Measurements from ENCODE around the gene MYBPC2.
"Not testable (repeated sequence)": the region's sequence is repeated elsewhere in the genome, so short reads cannot be mapped to it uniquely, and the experiment has no call there.

MYBPC2 gene

DNA sequence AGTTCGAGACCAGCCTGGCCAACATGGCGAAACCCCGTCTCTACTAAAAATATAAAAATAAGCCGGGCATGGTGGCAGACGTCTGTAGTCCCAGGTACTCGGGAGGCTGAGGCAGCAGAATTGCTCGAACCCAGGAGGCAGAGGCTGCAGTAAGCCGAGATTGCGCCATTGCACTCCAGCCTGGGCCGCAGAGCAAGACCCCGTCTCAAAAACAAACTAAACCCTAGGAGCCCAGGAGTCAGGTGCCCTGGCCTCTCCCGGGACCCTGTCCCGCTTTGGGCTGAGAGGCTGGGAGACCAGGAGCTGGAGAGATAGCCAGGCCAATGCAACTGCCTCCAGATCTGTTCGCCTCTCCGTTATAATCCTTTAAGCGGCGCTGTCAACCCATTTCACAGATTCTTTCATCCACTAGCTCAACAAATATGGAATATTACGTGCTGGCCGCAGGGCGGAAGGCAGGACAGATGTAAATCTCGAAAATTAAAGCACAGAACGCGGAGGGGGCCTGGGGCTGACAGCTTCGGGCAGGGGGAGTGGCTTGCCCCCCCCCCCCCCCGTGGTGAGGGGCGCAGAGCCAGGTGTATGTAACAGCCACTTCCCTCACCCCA, 5.3 kb upstream of the MYBPC2 start:
- in situ Hi-C loops (cut with MboI; ENCODE audit: low sequenced_read_pairs): no loop called here

GRCh38 chr19:50427997-50428425, 4.7 kb upstream of the MYBPC2 start:
- in situ Hi-C loops (cut with MboI; ENCODE audit: low sequenced_read_pairs): no loop called here

DNA sequence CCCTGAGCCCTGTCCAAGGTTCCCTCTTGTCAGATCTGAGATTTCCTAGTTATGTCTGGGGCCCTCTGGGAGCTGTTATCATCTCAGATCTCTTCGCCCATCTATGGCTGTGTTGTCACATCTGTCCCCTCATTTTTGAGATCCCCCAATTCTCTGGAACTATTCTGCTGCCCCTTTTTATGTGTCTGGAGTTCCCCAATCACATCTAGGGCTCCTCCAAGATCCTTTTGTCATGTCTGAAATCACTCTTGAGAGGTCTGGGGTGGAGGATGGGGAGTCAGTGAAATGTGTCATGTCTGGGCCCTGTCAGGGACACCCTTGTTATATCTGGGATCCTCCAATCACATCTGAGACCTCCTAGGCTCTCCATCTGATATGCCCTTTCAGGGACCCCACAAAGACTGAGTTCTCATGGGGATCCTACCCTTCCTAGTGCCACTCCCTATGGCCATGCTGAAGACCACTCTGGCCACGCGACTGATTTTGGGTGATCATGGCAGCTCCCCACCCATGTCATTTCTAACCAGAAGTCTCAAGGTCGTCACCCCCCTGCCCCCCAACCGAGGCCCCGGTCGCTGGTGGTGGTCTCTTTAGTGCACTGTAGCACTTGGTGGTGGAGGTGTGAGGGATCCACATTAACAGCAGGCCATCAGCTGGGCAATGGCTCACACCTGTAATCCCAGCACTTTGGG, 3.8 kb upstream of the MYBPC2 start:
- in situ Hi-C loops (cut with MboI; ENCODE audit: low sequenced_read_pairs): no loop called here

DNA sequence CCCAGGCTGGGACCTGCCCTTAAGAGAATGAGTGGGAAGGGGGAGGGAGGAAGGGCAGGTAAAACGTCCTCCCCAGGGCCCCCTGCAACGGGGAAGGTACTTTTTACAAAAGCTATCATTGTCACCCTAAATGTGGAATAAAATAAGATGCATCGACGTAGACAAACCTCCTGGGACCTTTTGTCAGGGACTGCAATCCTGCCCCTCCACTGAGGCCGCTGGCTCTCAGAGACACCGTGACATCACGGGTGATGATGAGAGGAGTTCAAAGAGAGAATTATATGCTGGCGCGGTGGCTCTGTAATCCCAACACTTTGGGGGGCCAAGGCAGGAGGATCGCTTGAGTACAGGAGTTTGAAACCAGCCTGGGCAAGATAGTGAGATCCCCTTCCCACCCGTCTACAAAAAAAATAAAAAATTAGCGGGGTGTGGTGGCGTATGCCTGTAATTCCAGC, 1.8 kb upstream of the MYBPC2 start:
- in situ Hi-C loops (cut with MboI; ENCODE audit: low sequenced_read_pairs): no loop called here

GRCh38 chr19:50431343-50432220, 1.1 kb upstream of the MYBPC2 start:
- in situ Hi-C loops (cut with MboI; ENCODE audit: low sequenced_read_pairs): no loop called here

GRCh38 chr19:50433201-50434180, 799 bp downstream of the MYBPC2 start:
- in situ Hi-C loops (cut with MboI; ENCODE audit: low sequenced_read_pairs): no loop called here

- in situ Hi-C loops (cut with MboI; ENCODE audit: low sequenced_read_pairs): no loop called here
These were observed 1.8 kb downstream of the MYBPC2 start for GRCh38 chr19:50434525-50434924.

DNA sequence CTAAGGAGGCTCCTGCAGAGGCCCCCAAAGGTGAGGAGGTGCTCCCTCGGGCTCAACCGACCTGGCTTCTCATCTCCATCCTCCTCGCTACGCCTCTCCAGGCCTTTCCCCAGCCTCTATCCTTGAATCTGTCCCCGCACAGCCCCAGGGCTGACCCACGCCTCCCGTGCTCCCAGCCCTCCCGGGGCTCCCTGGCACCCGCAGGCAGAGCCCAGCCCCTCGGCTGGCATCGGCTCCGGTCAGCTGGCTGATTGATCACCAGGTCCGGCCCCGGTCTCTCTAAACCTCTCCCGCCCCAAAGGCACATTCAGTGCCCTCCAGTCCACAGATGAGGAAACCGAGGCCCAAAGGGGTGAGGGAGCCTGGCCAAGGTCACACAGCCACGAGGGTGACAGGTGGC, 2.5 kb downstream of the MYBPC2 start:
- in situ Hi-C loops (cut with MboI; ENCODE audit: low sequenced_read_pairs): no loop called here

GRCh38 chr19:50435627-50436026, 2.9 kb downstream of the MYBPC2 start:
- in situ Hi-C loops (cut with MboI; ENCODE audit: low sequenced_read_pairs): no loop called here

GRCh38 chr19:50437862-50438449, 5.3 kb downstream of the MYBPC2 start:
- in situ Hi-C loops (cut with MboI; ENCODE audit: low sequenced_read_pairs): no loop called here

GRCh38 chr19:50439130-50439529, 6.4 kb downstream of the MYBPC2 start:
- in situ Hi-C loops (cut with MboI; ENCODE audit: low sequenced_read_pairs): not testable (repeated sequence)

- in situ Hi-C loops (cut with MboI; ENCODE audit: low sequenced_read_pairs): no loop called here
These were observed 11.4 kb downstream of the MYBPC2 start for GRCh38 chr19:50444059-50444458.

DNA sequence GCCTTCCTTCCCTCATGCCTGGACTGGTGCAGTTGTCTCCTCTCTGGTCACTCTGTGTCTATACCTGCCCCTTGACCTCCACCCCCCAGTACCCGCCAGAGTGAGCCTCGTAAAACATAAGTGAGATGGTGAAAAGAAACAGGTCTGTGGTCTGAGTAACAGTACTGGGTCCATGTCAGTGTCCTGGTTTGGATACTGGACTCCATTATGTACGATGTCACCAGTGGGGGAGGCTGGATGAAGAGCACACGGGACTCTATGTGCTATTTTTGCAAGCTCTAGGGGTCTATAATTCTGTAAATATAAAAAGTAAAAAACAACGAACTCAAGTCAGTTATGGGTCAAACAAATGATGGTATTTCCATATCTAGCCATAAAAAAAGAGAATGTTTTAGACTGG, 14.4 kb downstream of the MYBPC2 start:
- in situ Hi-C loops (cut with MboI; ENCODE audit: low sequenced_read_pairs): no loop called here

GRCh38 chr19:50447750-50448149, 15.1 kb downstream of the MYBPC2 start:
- in situ Hi-C loops (cut with MboI; ENCODE audit: low sequenced_read_pairs): no loop called here

GRCh38 chr19:50449236-50449899, 16.7 kb downstream of the MYBPC2 start:
- in situ Hi-C loops (cut with MboI; ENCODE audit: low sequenced_read_pairs): no loop called here

GRCh38 chr19:50450369-50451222, 17.9 kb downstream of the MYBPC2 start:
- in situ Hi-C loops (cut with MboI; ENCODE audit: low sequenced_read_pairs): no loop called here

- in situ Hi-C loops (cut with MboI; ENCODE audit: low sequenced_read_pairs): no loop called here
These were observed 18.5 kb downstream of the MYBPC2 start for GRCh38 chr19:50451223-50451534.

- in situ Hi-C loops (cut with MboI; ENCODE audit: low sequenced_read_pairs): no loop called here
These were observed 20.6 kb downstream of the MYBPC2 start for GRCh38 chr19:50453243-50453642.

GRCh38 chr19:50455992-50456391, 23.3 kb downstream of the MYBPC2 start:
- in situ Hi-C loops (cut with MboI; ENCODE audit: low sequenced_read_pairs): no loop called here

Data from HL-60/S4 treated with phorbol 12-myristate 13-acetate at 8.2 ng/mL for 4 days and 3 days (cell line).